Stimulated activated CD8-positive, alpha-beta memory T cell treated with anti-CD3 and anti-CD28 coated beads, Interleukin-15, amount 100 ng/mL, for 1 hour (primary cell): ENCODE data around the gene PDE4D.
"Not testable (repeated sequence)": the region's sequence is repeated elsewhere in the genome, so short reads cannot be mapped to it uniquely, and the experiment has no call there.

Experiments used
- DNase-seq: peaks from one replicate; pipeline ENCODE4 v3.0.0-alpha.2; 2020; ENCODE audit warnings: low read depth

Gene PDE4D

GRCh38 chr5:59471463-59471862, 422.1 kb downstream of the PDE4D start:
- DNase-seq, result no peak

- no peak for DNase-seq
Observed at GRCh38 chr5:59467969-59468368, 425.6 kb downstream of the PDE4D start.

DNA sequence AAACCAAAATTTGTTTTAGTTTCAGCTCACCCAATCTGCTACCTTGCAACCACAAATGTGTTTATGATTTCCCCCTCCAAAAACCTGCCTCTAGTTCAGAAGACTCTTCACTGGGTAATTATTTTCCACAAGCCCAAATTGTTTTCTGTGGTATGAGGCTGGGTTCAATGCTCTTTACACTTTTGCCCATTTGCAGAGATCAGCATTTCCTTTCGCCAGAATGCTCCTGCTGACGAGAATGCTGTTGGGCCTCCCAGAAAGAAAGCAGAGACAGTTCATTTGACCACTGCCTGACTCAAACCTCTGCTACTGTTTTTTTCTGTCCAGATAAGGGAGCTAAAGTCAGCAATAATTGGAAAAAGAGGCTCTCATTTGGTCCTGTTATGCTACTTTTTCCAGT, 427.3 kb downstream of the PDE4D start:
- DNase-seq, result no peak

GRCh38 chr5:59464969-59465368, 428.6 kb downstream of the PDE4D start:
- DNase-seq, result no peak

GRCh38 chr5:59463618-59464166, 429.8 kb downstream of the PDE4D start:
- DNase-seq, result not testable (repeated sequence)

GRCh38 chr5:59462956-59463355, 430.6 kb downstream of the PDE4D start:
- no peak for DNase-seq

GRCh38 chr5:59460368-59461153, 433.0 kb downstream of the PDE4D start:
- no peak for DNase-seq

DNA sequence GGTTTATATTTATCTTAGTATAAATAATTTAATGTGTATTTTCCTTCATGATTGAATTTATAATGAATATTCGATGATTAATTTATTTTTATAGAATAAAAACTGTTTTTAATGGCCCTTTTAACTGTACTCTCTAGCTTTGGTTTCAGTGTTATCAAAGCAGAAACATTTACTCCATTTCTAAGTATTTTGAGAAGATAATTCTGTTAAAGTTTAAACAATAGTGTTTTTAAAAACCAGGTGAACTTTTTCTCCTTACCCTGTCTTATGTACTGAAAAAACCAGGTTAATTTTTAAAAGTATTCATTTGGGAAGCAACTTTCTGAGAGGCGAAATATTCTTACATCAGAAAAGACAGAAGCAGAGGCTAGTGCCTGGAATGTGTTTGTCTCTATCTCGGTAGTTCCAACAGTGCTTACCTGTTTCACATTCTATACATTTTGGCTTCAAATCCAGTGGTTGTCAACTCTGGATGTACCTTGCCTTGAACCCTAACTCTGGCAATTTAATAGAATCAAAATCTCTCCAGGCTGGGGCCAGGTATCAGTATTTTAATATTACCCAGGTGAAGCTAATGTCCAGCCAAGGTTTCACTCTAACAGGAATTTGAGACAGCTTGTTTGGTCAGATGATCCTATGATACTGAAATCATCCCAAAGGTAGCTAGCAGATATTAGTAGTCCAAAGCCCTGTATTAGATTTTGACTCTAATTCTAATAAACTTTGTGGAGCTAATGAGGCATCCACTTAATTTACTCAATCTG, 434.4 kb downstream of the PDE4D start:
- no peak for DNase-seq

DNA sequence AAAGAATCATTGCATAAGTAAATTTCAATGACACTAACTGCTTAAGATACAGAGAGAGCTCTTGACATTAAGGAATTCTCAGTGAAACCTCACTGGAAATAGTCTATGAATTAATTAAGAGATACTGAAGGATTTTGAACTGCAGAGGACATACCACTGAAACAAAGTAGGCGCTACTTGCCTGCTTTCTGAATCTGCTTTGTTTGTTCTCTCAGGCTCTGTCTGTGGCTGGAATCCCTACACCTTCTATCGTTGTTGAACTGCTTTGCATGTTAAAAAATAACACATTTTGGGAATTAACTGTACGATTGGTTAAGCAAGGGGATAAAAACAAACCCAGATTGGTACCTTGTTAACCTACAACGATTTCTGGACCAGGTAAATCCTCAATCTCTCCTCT, 435.2 kb downstream of the PDE4D start:
- no peak for DNase-seq

- no peak for DNase-seq
Observed at GRCh38 chr5:59449905-59450644, 443.5 kb downstream of the PDE4D start.

- no peak for DNase-seq
Observed at GRCh38 chr5:59446356-59446755, 447.2 kb downstream of the PDE4D start.

GRCh38 chr5:59445741-59446140, 447.8 kb downstream of the PDE4D start:
- DNase-seq, result no peak

GRCh38 chr5:59439303-59439702, 454.2 kb downstream of the PDE4D start:
- DNase-seq, result no peak

DNA sequence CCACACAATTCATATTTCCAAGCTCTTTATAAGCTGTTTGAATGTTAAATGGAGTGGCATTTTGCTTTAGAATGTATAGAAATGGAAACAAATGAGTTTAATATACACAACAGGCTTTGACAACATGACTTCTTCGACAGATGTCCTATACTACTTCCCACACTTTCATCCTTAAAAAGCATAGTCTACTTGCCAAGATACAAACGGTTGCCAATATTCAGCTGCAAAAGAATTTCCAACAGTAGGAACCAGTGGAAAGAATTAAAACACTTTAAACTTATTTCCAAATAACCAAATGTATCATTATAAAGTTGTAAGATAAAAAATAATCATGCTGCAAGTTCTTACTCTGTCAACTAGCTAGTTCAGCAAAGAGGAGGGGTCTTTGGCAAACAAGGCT, 456.4 kb downstream of the PDE4D start:
- DNase-seq, result no peak

- no peak for DNase-seq
Observed at GRCh38 chr5:59436364-59437148, 457.0 kb downstream of the PDE4D start.

- no peak for DNase-seq
Observed at GRCh38 chr5:59433174-59433573, 460.4 kb downstream of the PDE4D start.

- no peak for DNase-seq
Observed at GRCh38 chr5:59430066-59430685, 463.4 kb downstream of the PDE4D start.

GRCh38 chr5:59428391-59428790, 465.1 kb downstream of the PDE4D start:
- no peak for DNase-seq

- no peak for DNase-seq
Observed at GRCh38 chr5:59424515-59424914, 469.0 kb downstream of the PDE4D start.

- DNase-seq, result no peak
Observed at GRCh38 chr5:59423021-59423420, 470.5 kb downstream of the PDE4D start.
